Omental fat pad (tissue), 4 donors: Measurements from ENCODE around the gene PIP5K1B. TPM values are rescaled to one million over a fixed set of nuclear protein-coding genes. Genes with fewer than 3 reads are reported as not detected.

Experiments
- ATAC-seq: fragments of 150-250 bp; one replicate; pipeline ENCODE4 v1.9.1; 2016; ENCODE audit warnings: mild to moderate bottlenecking, moderate library complexity; ENCODE audit not compliant: low FRiP score
- DNase-seq: peaks from one replicate; pipeline ENCODE4 v3.0.0-alpha.2; 2019; ENCODE audit warnings: low spot score
- total RNA-seq, 4 donors: library from RNA; depleted of rRNA; stranded (reverse); fragments of >200 nt; gene quantifications; one replicate each; pipeline ENCODE4 v1.1.0, GENCODE V29; 2016
- TF ChIP-seq, protein P1 (sequence below), 3 donors: fragments of 450-650 bp; IDR thresholded peaks; one replicate each; pipeline ENCODE4 v1.5.1; 2016 to 2017; ENCODE audit warnings: antibody characterized with exemption in 3 of 3, mild to moderate bottlenecking in 3 of 3, moderate library complexity in 2 of 3

The PIP5K1B gene
- total RNA-seq, 4 donors from 2014 or later, result 1.9 to 14.3 (median 3.2) TPM

DNA sequence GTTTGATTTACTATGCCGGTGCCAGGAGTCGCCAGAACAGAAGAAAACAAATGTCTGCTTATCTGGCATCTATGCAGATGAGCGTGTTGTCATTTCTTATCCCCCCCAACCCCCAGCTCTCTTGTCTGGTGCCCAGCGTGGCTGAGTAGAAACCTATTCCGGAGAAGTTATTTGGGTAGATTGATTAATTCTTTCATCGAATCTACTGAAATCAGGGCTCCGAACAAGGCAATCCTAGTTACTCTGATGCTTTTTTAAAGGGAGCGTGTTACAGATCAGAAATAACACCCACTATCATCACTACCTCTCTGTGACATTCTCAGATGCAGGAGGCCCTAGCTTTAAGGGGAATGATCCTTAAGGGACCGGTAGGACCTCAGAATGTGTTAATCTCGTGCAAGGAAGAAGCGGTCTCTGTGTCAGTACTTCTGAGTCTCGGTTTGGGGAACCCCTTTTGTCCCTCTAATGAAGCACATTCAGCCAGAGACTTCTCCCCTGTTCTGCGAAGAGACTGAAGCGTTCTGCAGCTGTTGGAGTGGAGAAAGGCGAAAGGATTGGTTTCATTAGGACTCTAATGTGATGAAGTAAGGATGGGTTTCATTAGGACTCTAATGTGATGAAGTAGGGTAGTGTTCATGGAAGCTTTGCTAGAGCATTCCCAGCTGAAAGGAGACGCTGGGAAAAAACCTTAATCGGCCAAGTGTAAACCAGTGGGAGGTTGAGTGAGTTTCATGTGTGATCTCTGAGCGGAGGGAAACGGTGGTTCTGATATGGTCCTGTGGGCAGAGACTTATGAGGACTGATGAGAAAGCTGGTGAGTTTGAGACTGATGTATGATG is 1.5 kb downstream of the PIP5K1B start:
- ATAC-seq (peak; percentile 22), DNase-seq (no peak)
- TF ChIP-seq, protein P1, sequence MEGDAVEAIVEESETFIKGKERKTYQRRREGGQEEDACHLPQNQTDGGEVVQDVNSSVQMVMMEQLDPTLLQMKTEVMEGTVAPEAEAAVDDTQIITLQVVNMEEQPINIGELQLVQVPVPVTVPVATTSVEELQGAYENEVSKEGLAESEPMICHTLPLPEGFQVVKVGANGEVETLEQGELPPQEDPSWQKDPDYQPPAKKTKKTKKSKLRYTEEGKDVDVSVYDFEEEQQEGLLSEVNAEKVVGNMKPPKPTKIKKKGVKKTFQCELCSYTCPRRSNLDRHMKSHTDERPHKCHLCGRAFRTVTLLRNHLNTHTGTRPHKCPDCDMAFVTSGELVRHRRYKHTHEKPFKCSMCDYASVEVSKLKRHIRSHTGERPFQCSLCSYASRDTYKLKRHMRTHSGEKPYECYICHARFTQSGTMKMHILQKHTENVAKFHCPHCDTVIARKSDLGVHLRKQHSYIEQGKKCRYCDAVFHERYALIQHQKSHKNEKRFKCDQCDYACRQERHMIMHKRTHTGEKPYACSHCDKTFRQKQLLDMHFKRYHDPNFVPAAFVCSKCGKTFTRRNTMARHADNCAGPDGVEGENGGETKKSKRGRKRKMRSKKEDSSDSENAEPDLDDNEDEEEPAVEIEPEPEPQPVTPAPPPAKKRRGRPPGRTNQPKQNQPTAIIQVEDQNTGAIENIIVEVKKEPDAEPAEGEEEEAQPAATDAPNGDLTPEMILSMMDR (IDR thresholded peaks at IDR 0.05), result no peak

DNA sequence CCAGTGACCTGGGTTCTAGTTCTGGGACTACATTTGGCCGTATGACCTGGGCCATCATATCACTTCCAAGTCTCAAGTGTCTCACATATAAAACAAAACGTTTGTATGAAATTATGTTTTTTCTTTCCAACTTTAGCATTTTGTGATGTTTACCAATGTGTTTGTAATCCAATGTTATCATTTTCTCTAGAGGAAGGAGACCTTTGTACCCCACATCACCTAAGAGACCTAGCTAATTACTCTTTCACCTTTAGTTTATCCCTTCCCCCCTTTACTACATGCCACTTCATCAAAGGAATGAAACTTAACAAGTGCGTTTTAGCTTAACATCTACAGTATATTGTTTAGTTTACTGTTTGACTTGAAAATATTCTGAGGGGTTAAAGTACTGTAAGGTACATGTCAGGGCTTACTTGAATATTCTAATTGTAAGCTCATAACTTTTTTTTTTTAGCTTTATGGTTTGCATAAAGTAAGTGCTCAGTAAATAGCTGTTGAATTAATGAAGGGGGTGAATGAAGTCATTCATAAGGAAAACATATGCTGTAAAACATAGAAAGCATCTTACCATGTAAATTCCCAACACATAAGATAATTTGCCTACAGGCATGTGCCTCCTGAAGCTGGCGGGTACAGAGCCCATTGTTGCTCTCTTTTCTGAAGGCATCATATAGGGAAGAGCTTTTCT is 2.9 kb downstream of the PIP5K1B start:
- TF ChIP-seq, protein P1 (IDR thresholded peaks at IDR 0.05), result no peak
- DNase-seq (no peak), ATAC-seq (no peak)

DNA sequence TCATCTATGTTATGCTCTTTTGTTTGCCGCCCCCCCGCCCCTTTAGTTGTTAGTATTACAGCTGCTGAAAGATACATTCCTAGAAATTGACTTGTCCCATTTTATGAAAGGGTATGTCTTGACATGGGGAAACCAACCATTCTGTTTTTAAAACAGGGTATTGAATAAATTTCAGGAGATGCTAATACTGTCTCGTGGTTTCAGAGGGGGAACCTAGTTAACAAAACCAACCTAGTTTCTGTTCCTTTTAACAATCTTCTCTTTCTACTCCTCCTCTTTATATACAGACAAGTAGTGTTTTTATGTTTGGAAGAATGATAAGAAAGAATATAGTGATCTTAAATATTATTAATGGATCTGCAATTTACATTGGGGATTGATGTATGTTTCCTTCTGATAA is 3.5 kb downstream of the PIP5K1B start:
- TF ChIP-seq, protein P1 (IDR thresholded peaks at IDR 0.05), result no peak
- ATAC-seq, result no peak
- DNase-seq, result no peak

DNA sequence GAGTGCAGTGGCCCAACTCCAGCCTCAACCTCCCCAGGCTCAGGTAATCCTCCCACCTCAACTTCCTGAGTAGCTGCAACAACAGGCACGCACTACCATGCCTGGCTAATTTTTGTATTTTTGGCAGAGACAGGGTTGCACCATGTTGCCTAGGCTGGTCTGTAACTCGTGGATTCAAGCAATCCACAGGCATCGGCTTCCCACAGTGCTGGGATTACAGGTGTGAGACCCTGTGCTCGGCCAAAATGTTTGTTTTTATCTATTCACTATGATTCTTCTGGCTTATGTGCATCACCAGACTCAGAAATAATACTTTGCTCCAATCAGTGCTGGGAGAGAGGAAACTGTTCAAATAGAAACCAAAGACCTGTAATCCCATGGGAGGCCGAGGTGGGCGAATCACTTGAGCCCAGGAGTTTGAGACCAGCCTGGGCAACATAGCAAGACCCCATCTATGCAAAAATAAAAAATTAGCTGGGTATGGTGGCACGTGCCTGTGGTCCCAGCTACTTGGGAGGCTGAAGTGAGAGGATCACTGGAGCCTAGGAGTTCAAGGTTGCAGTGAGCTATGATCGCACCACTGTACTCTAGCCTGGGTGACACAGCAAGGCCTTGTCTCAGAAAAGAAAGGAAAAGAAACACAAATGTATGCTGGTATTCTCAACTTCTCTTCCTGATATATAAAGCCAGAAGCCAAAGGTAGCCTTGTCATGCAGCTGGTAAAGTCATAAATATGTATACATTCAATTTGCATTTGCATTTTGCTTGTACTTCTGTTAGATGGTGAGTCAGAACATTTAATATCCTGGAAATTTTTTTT is 4.5 kb downstream of the PIP5K1B start:
- TF ChIP-seq, protein P1 (IDR thresholded peaks at IDR 0.05), result no peak
- no peak for ATAC-seq
- no peak for DNase-seq

DNA sequence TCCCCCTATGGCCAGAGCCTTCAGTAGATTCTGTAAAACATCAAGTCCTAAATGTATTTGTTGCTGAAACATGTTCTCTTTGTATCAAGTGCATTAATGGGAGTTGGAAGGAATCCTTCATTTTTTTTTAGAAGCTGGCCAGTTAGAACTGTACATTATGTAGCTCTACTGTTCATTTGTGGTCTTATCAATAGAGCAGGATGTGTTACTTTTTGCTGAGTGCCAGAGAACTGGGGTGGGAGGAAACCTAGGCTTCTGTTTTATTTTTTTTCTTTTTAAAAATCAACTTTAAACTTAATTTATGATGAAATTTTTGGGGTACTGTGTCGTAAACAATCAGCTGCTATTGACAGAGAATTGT is 5.1 kb downstream of the PIP5K1B start:
- ATAC-seq, result no peak
- DNase-seq, result no peak
- TF ChIP-seq, protein P1 (IDR thresholded peaks at IDR 0.05), result no peak

DNA sequence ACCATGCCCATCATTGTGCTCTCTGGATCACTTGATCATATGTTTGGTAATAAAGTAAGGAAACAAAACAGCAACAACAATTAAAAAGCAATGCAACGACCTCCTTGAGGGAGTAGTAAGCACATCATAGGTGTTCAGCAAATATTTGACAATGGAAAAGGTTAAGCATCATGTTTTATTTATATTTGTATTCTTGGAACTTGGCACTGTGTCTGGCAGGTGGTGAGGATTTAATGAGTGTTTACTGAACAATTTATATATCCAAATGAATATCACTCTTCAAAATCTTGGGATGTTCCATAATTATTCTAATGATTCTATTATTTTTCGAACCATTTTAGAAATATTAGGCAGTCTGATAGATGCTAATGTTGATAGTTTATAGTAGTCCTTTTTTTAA is 6.2 kb downstream of the PIP5K1B start:
- TF ChIP-seq, protein P1 (IDR thresholded peaks at IDR 0.05), result no peak
- ATAC-seq, result no peak
- DNase-seq, result no peak
